NCI-H345 treated with DMSO at 0.1 percent for 48 hours (cell line): ENCODE results near the gene JAZF1.
"Not testable (repeated sequence)": the region's sequence is repeated elsewhere in the genome, so short reads cannot be mapped to it uniquely, and the experiment has no call there.

Experiments used
- DNase-seq: peaks from one replicate; lab custom pipeline; 2025; ENCODE audit not compliant: unreplicated experiment; lab: John Stamatoyannopoulos, UW

The JAZF1 gene

GRCh38 chr7:27856703-27857485 is 323.7 kb downstream of the JAZF1 start:
- not testable (repeated sequence) for DNase-seq

- no peak for DNase-seq
These were observed 330.1 kb downstream of the JAZF1 start for GRCh38 chr7:27850531-27850930.

GRCh38 chr7:27846388-27846787 is 334.2 kb downstream of the JAZF1 start:
- DNase-seq: no peak

- DNase-seq: no peak
These were observed 336.9 kb downstream of the JAZF1 start for GRCh38 chr7:27843584-27844305.

GRCh38 chr7:27842851-27843250 is 337.7 kb downstream of the JAZF1 start:
- no peak for DNase-seq

GRCh38 chr7:27842094-27842692 is 338.4 kb downstream of the JAZF1 start:
- no peak for DNase-seq

GRCh38 chr7:27840760-27841364 is 339.7 kb downstream of the JAZF1 start:
- no peak for DNase-seq

- DNase-seq: no peak
These were observed 340.3 kb downstream of the JAZF1 start for GRCh38 chr7:27840313-27840712.

GRCh38 chr7:27839099-27839498 is 341.5 kb downstream of the JAZF1 start:
- DNase-seq: no peak

GRCh38 chr7:27836536-27836935 is 344.1 kb downstream of the JAZF1 start:
- no peak for DNase-seq

GRCh38 chr7:27835376-27835775 is 345.2 kb downstream of the JAZF1 start:
- DNase-seq: no peak

- no peak for DNase-seq
These were observed 346.2 kb downstream of the JAZF1 start for GRCh38 chr7:27834179-27834921.

GRCh38 chr7:27826357-27826756 is 354.2 kb downstream of the JAZF1 start:
- no peak for DNase-seq

GRCh38 chr7:27825891-27826290 is 354.7 kb downstream of the JAZF1 start:
- no peak for DNase-seq

- DNase-seq: no peak
These were observed 358.4 kb downstream of the JAZF1 start for GRCh38 chr7:27822245-27822644.

- no peak for DNase-seq
These were observed 367.9 kb downstream of the JAZF1 start for GRCh38 chr7:27812706-27813105.

- DNase-seq: no peak
These were observed 370.4 kb downstream of the JAZF1 start for GRCh38 chr7:27810186-27810585.

- DNase-seq: no peak
These were observed 372.0 kb downstream of the JAZF1 start for GRCh38 chr7:27808626-27809025.

- no peak for DNase-seq
These were observed 376.5 kb downstream of the JAZF1 start for GRCh38 chr7:27804139-27804538.

- no peak for DNase-seq
These were observed 377.6 kb downstream of the JAZF1 start for GRCh38 chr7:27802999-27803398.

GRCh38 chr7:27799212-27799611 is 381.4 kb downstream of the JAZF1 start:
- DNase-seq: no peak
